Endodermal cell (in vitro differentiated cells): ENCODE results near the gene KDELR3. TPM values are rescaled to one million over a fixed set of nuclear protein-coding genes. Genes with fewer than 3 reads are reported as not detected.

ENCODE experiments used
- DNase-seq: peaks from one replicate; pipeline ENCODE4 v3.0.0-alpha.2; 2017
- H3K27ac ChIP-seq: 2 replicates; pipeline ENCODE4 v1.5.1; 2013; ENCODE audit warnings: mild to moderate bottlenecking, low read depth, low read length, moderate library complexity
- H3K27me3 ChIP-seq: 2 replicates; pipeline ENCODE4 v1.6.1; 2013; ENCODE audit warnings: mild to moderate bottlenecking, low read length, moderate library complexity; ENCODE audit not compliant: insufficient read depth, control insufficient read depth, poor library complexity, severe bottlenecking
- H3K36me3 ChIP-seq: 2 replicates; pipeline ENCODE4 v1.7.0; 2013; ENCODE audit warnings: mild to moderate bottlenecking, low read length, moderate library complexity; ENCODE audit not compliant: control insufficient read depth, insufficient read depth
- H3K4me1 ChIP-seq: one replicate; pipeline ENCODE4 v1.7.0; 2013; ENCODE audit warnings: low read length; ENCODE audit not compliant: control insufficient read depth, insufficient read depth
- H3K4me3 ChIP-seq: 2 replicates; pipeline ENCODE4 v1.5.1; 2013; ENCODE audit warnings: mild to moderate bottlenecking, low read length, moderate library complexity
- H3K9ac ChIP-seq: 2 replicates; pipeline ENCODE4 v1.6.1; 2013; ENCODE audit warnings: mild to moderate bottlenecking, low read length, moderate library complexity; ENCODE audit not compliant: poor library complexity, severe bottlenecking; ENCODE audit errors: extremely low read depth
- H3K9me3 ChIP-seq: 2 replicates; pipeline ENCODE4 v1.6.1; 2013; ENCODE audit warnings: mild to moderate bottlenecking, low read length, moderate library complexity; ENCODE audit not compliant: control insufficient read depth
- H3K27ac Mint-ChIP-seq: 2 replicates; pipeline ENCODE4 v1.8.0; 2020; ENCODE audit warnings: mixed read lengths
- H3K27me3 Mint-ChIP-seq: 2 replicates; pipeline ENCODE4 v1.8.0; 2021; ENCODE audit warnings: mild to moderate bottlenecking, mixed read lengths; ENCODE audit not compliant: insufficient read depth
- H3K36me3 Mint-ChIP-seq: 2 replicates; pipeline ENCODE4 v1.8.0; 2020; ENCODE audit warnings: low read depth, mixed read lengths
- H3K4me1 Mint-ChIP-seq: 2 replicates; pipeline ENCODE4 v1.8.0; 2020; ENCODE audit warnings: mixed read lengths
- H3K4me3 Mint-ChIP-seq: 2 replicates; pipeline ENCODE4 v1.8.0; 2020; ENCODE audit warnings: mild to moderate bottlenecking, moderate library complexity, mixed read lengths
- H3K9me3 Mint-ChIP-seq: 2 replicates; pipeline ENCODE4 v1.8.0; 2020; ENCODE audit warnings: mild to moderate bottlenecking, mixed read lengths
- WGBS, 2 experiments: methylation state at CpG; one replicate each; pipeline versions ENCODE4 v1.1.5 to v1.1.7; 2013; ENCODE audit warnings: missing lambda C conversion rate in 2 of 2, mixed read lengths in 1 of 2; ENCODE audit not compliant: insufficient coverage in 1 of 2, insufficient read length in 1 of 2; 5-methylcytosine and 5-hydroxymethylcytosine counted together
- total RNA-seq, 2 donors: library from RNA; stranded (reverse); fragmentation: NEBNext Ultra II Directional in 1 of 2; extraction: Animal tissue kit (Norgen Biotek cat#: 25700) in 1 of 2; gene quantifications; 2 replicates in 1 of 2; 3 replicates in 1 of 2; pipeline ENCODE4 v1.2.1, GENCODE V29; 2021
- TF ChIP-seq, protein P1 (sequence below): fragments of 200-600 bp; sonication (generic); conservative IDR thresholded peaks from 2 replicates; pipeline ENCODE4 v1.5.0; 2021; ENCODE audit warnings: antibody characterized with exemption, mild to moderate bottlenecking

The KDELR3 gene
- total RNA-seq, 2 donors from 2014 or later = 11.4 to 14.9 TPM

DNA sequence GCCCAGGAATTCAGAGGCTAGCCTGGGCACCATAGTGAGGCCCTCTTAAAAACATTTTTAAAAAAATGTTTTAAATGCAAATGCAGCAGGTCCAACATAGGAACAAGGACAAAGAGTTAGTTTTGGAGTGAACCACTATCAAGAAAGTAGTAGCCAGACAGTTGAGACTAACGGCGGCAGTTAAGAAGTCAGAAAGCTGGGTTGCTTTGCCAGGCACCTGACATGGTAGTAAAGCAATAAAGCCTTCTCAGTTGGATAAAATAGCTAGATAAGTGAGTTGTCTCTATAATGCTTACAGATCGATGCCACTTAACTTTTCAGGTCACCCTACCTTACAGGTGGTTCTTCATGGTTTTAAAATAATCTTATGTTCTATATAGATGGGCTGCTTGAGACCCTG is 55.1 kb downstream of the KDELR3 start:
- Mint-ChIP-seq H3K36me3 (no peaks in the 10 kb centered on the region), H3K27me3 (no peaks in the 10 kb centered on the region), H3K4me1 (no peaks in the 10 kb centered on the region), H3K4me3 (no peak overlapping the region), H3K9me3 (no peaks in the 10 kb centered on the region), H3K27ac (no peak overlapping the region)
- Histone ChIP-seq H3K4me3 (no peak overlapping the region), H3K27ac (no peak overlapping the region), H3K4me1 (no peaks in the 10 kb centered on the region), H3K36me3 (no peaks in the 10 kb centered on the region), H3K9ac (no peak overlapping the region), H3K27me3 (no peaks in the 10 kb centered on the region), H3K9me3 (no peaks in the 10 kb centered on the region)
- no peak for DNase-seq
- TF ChIP-seq, protein P1, sequence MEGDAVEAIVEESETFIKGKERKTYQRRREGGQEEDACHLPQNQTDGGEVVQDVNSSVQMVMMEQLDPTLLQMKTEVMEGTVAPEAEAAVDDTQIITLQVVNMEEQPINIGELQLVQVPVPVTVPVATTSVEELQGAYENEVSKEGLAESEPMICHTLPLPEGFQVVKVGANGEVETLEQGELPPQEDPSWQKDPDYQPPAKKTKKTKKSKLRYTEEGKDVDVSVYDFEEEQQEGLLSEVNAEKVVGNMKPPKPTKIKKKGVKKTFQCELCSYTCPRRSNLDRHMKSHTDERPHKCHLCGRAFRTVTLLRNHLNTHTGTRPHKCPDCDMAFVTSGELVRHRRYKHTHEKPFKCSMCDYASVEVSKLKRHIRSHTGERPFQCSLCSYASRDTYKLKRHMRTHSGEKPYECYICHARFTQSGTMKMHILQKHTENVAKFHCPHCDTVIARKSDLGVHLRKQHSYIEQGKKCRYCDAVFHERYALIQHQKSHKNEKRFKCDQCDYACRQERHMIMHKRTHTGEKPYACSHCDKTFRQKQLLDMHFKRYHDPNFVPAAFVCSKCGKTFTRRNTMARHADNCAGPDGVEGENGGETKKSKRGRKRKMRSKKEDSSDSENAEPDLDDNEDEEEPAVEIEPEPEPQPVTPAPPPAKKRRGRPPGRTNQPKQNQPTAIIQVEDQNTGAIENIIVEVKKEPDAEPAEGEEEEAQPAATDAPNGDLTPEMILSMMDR = no peak
- 96% methylated on average over 3 of the region's 3 CpGs for WGBS, 2 experiments

DNA sequence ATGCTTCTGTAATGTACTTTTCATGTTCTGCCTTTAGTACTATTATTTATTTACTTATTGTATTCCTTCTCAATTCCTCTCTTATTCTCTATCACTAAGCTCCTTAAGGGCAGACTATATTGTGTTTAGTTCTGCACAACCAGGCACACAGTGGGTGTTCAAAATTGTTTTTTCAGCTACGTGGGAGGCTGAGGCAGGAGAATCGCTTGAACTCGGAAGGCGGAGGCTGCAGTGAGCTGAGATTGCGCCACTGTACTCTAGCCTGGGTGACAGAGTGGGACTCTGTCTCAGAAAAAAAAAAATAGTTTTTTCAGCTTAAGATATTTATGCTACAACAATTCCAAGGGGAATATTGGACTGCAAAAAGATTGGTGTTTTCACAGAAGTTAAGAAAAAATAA is 55.6 kb downstream of the KDELR3 start:
- Histone ChIP-seq H3K4me1 (no peaks in the 10 kb centered on the region), H3K9ac (no peak overlapping the region), H3K27me3 (no peaks in the 10 kb centered on the region), H3K27ac (no peak overlapping the region), H3K4me3 (no peak overlapping the region), H3K36me3 (no peaks in the 10 kb centered on the region), H3K9me3 (no peaks in the 10 kb centered on the region)
- no peak overlapping the region for H3K4me3 Mint-ChIP-seq
- no peak for DNase-seq
- H3K27ac Mint-ChIP-seq = no peak overlapping the region
- TF ChIP-seq, protein P1 = no peak
- no peaks in the 10 kb centered on the region for H3K9me3 Mint-ChIP-seq
- no peaks in the 10 kb centered on the region for H3K4me1 Mint-ChIP-seq
- no peaks in the 10 kb centered on the region for H3K36me3 Mint-ChIP-seq
- WGBS, 2 experiments = 88 to 94% methylated on average over 5 of the region's 5 CpGs
- no peaks in the 10 kb centered on the region for H3K27me3 Mint-ChIP-seq

DNA sequence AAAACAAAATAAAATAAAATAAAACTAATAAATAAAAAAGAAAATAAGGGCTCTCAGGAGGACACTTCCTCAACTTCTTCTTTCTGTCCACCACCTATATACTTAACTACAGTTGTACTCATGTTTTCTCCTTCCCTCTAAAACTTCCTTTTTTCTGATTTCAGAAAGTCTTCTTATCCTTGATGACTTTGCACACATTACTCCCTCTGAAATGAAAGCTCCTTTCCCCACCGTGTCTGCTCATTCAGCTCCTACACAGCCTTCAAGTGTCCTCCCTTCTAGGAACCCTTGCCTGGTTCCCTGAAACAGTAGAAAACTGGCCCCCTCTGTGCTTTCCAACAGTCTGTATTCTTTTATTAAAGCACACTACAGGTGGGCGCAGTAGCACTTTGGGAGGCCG is 56.5 kb downstream of the KDELR3 start:
- DNase-seq = no peak
- 83 to 94% methylated on average over 1 to 3 of the region's 3 CpGs for WGBS, 2 experiments
- no peak overlapping the region for H3K27ac ChIP-seq

More for the DNA sequence above, 56.5 kb downstream of the KDELR3 start:
- H3K9ac ChIP-seq = no peak overlapping the region
- H3K4me1 Mint-ChIP-seq = no peaks in the 10 kb centered on the region
- no peaks in the 10 kb centered on the region for H3K4me1 ChIP-seq
- H3K9me3 ChIP-seq = no peaks in the 10 kb centered on the region
- H3K27me3 ChIP-seq = no peaks in the 10 kb centered on the region
- no peaks in the 10 kb centered on the region for H3K36me3 Mint-ChIP-seq
- H3K4me3 Mint-ChIP-seq = no peak overlapping the region
- no peaks in the 10 kb centered on the region for H3K27me3 Mint-ChIP-seq
- no peak overlapping the region for H3K4me3 ChIP-seq
- no peak overlapping the region for H3K27ac Mint-ChIP-seq
- TF ChIP-seq, protein P1 = no peak
- no peaks in the 10 kb centered on the region for H3K9me3 Mint-ChIP-seq
- H3K36me3 ChIP-seq = no peaks in the 10 kb centered on the region
